Stimulated activated CD8-positive, alpha-beta memory T cell treated with anti-CD3 and anti-CD28 coated beads, Interleukin-4, amount 100 ng/mL, for 4 hours (primary cell): ENCODE measurements around the gene STK17A.
"Not testable (repeated sequence)": the region's sequence is repeated elsewhere in the genome, so short reads cannot be mapped to it uniquely, and the experiment has no call there.

Source experiments
- DNase-seq, 2 donors: peaks; one replicate each; pipeline ENCODE4 v3.0.0-alpha.2; 2020; ENCODE audit warnings: low read depth in 2 of 2, low spot score in 1 of 2

STK17A gene

GRCh38 chr7:43596426-43596825 is 13.5 kb downstream of the STK17A start:
- DNase-seq, result not testable (repeated sequence)

GRCh38 chr7:43600056-43600455 is 17.1 kb downstream of the STK17A start:
- DNase-seq, result no peak

GRCh38 chr7:43602256-43602655 is 19.3 kb downstream of the STK17A start:
- no peak for DNase-seq

GRCh38 chr7:43604251-43604650 is 21.3 kb downstream of the STK17A start:
- no peak for DNase-seq

- DNase-seq, result no peak
Observed at GRCh38 chr7:43609097-43609496, 26.2 kb downstream of the STK17A start.

- no peak for DNase-seq
Observed at GRCh38 chr7:43612128-43612527, 29.2 kb downstream of the STK17A start.

GRCh38 chr7:43612599-43613589 is 30.0 kb downstream of the STK17A start:
- DNase-seq, result no peak

- DNase-seq, result no peak
Observed at GRCh38 chr7:43615558-43616145, 32.7 kb downstream of the STK17A start.

- no peak for DNase-seq
Observed at GRCh38 chr7:43616977-43617376, 34.1 kb downstream of the STK17A start.

GRCh38 chr7:43618073-43618472 is 35.2 kb downstream of the STK17A start:
- DNase-seq, result no peak

- DNase-seq, result no peak
Observed at GRCh38 chr7:43619213-43620012, 36.5 kb downstream of the STK17A start.

- no peak for DNase-seq
Observed at GRCh38 chr7:43621729-43622448, 39.0 kb downstream of the STK17A start.

GRCh38 chr7:43624156-43624555 is 41.2 kb downstream of the STK17A start:
- DNase-seq, result no peak

- DNase-seq, result peak in 1 of 2 donors; percentile 41
Observed at GRCh38 chr7:43625453-43625852, 42.5 kb downstream of the STK17A start.

GRCh38 chr7:43625980-43626379 is 43.1 kb downstream of the STK17A start:
- no peak for DNase-seq

- DNase-seq, result no peak
Observed at GRCh38 chr7:43626695-43627094, 43.8 kb downstream of the STK17A start.

GRCh38 chr7:43627798-43628197 is 44.9 kb downstream of the STK17A start:
- DNase-seq, result not testable (repeated sequence)

GRCh38 chr7:43628431-43628830 is 45.5 kb downstream of the STK17A start:
- no peak for DNase-seq

GRCh38 chr7:43629857-43630256 is 46.9 kb downstream of the STK17A start:
- DNase-seq, result no peak

- DNase-seq, result no peak
Observed at GRCh38 chr7:43630482-43630881, 47.6 kb downstream of the STK17A start.

- no peak for DNase-seq
Observed at GRCh38 chr7:43631559-43631958, 48.7 kb downstream of the STK17A start.
